Measurements from ENCODE around the gene TBC1D9. TPM values are rescaled to one million over a fixed set of nuclear protein-coding genes. Genes with fewer than 3 reads are reported as not detected.

Gene TBC1D9
- total and polyA plus RNA-seq, 10 of the 15 experiments (the other 5 are each of a cell fraction or from before 2014, with no cell fraction given): 0.87 to 14.9 (median 7.1) TPM

DNA sequence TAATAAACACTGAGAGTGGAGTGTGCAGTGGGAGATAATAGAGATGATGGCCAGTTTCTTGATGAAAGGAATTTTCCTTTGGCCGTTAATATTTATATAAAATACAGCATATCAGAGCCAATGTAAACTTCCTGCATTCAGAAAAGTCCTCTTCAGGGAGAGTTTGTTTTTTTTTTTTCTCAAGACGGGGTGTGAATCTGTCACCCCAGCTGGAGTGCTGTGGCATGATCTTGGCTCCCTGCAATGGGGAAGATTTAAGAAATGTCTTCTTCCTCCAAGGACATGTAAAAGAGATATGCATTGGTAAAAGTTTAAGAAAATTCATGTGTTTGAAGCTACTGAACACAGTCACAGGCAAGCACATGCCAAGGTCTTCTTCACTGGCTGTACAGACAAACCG, 25.4 kb upstream of the TBC1D9 start:
- Histone ChIP-seq H3K27me3 (replicated peaks in 1 of 2; ENCODE audit: control insufficient read depth in 2 of 2, insufficient read depth in 2 of 2, low read length in 1 of 2) (no peaks in the 10 kb centered on the region), H3K4me2 (ENCODE audit: control insufficient read depth, insufficient read depth) (no peak overlapping the region), H4K20me1 (ENCODE audit: control insufficient read depth, insufficient read depth) (no peaks in the 10 kb centered on the region), H3K9me3 (replicated peaks; ENCODE audit: control insufficient read depth, insufficient read depth, low read length) (no peaks in the 10 kb centered on the region), H2AFZ (ENCODE audit: control insufficient read depth, low read depth, low read length) (no peak overlapping the region), H3K79me2 (ENCODE audit: control insufficient read depth, insufficient read depth, low read length) (no peaks in the 10 kb centered on the region), H3K27ac (ENCODE audit: control insufficient read depth, insufficient read depth) (no peak overlapping the region), H3K36me3 (ENCODE audit: control insufficient read depth in 2 of 2, insufficient read depth in 2 of 2, low read length in 1 of 2) (no peaks in the 10 kb centered on the region), H3K4me1 (ENCODE audit: control insufficient read depth, insufficient read depth, low read length) (no peaks in the 10 kb centered on the region), H3K9ac (ENCODE audit: control insufficient read depth, insufficient read depth, low read length) (no peak overlapping the region), H3K4me3 (no peak overlapping the region)
- ATAC-seq (no peak), FAIRE-seq (no peak), DNase-seq (ENCODE audit: low read depth, low spot score) (no peak)
- ChIA-PET SMC1A (ENCODE audit: uncharacterized antibody, unreplicated experiment) (no interaction called here), CTCF (no interaction called here), RAD21 (ENCODE audit: unreplicated experiment) (no interaction called here), POLR2A (no interaction called here)
- no TSS peak for BruUV-seq (replicated peaks)
- intact Hi-C loops (cut with micrococcal nuclease; ENCODE audit: unreplicated experiment) (no loop called here), in situ Hi-C loops (cut with MboI) (no loop called here)
- 73% methylated on average over 3 of the region's 3 CpGs for WGBS (ENCODE audit: insufficient coverage, insufficient replicate concordance, low lambda C conversion rate, missing lambda C conversion rate)
- TF ChIP-seq ZNF622 (IDR thresholded peaks at IDR 0.05): no peak
- no peak for TF ChIP-seq ZNF592 (IDR thresholded peaks at IDR 0.05)
- TF ChIP-seq, protein P1, sequence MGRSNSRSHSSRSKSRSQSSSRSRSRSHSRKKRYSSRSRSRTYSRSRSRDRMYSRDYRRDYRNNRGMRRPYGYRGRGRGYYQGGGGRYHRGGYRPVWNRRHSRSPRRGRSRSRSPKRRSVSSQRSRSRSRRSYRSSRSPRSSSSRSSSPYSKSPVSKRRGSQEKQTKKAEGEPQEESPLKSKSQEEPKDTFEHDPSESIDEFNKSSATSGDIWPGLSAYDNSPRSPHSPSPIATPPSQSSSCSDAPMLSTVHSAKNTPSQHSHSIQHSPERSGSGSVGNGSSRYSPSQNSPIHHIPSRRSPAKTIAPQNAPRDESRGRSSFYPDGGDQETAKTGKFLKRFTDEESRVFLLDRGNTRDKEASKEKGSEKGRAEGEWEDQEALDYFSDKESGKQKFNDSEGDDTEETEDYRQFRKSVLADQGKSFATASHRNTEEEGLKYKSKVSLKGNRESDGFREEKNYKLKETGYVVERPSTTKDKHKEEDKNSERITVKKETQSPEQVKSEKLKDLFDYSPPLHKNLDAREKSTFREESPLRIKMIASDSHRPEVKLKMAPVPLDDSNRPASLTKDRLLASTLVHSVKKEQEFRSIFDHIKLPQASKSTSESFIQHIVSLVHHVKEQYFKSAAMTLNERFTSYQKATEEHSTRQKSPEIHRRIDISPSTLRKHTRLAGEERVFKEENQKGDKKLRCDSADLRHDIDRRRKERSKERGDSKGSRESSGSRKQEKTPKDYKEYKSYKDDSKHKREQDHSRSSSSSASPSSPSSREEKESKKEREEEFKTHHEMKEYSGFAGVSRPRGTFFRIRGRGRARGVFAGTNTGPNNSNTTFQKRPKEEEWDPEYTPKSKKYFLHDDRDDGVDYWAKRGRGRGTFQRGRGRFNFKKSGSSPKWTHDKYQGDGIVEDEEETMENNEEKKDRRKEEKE (IDR thresholded peaks at IDR 0.05): no peak
- no peak for TF ChIP-seq SIX5 (IDR thresholded peaks at IDR 0.05; ENCODE audit: low read depth, low read length, severe bottlenecking)
- no peak for TF ChIP-seq CEBPB (IDR thresholded peaks at IDR 0.05; ENCODE audit: borderline replicate concordance in 1 of 2, low read depth in 2 of 2, low read length in 2 of 2)
- TF ChIP-seq CTCF (IDR thresholded peaks at IDR 0.05 in 2 of 3, conservative IDR thresholded peaks at IDR 0.05 in 1 of 3; ENCODE audit: control insufficient read depth in 2 of 3, extremely low read depth in 1 of 3, insufficient read depth in 1 of 3, low read depth in 3 of 3, low read length in 3 of 3): no peak
- TF ChIP-seq, protein P2, sequence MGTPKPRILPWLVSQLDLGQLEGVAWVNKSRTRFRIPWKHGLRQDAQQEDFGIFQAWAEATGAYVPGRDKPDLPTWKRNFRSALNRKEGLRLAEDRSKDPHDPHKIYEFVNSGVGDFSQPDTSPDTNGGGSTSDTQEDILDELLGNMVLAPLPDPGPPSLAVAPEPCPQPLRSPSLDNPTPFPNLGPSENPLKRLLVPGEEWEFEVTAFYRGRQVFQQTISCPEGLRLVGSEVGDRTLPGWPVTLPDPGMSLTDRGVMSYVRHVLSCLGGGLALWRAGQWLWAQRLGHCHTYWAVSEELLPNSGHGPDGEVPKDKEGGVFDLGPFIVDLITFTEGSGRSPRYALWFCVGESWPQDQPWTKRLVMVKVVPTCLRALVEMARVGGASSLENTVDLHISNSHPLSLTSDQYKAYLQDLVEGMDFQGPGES (IDR thresholded peaks at IDR 0.05): no peak
- TF ChIP-seq JUNB (IDR thresholded peaks at IDR 0.05): no peak
- no peak for TF ChIP-seq SMAD5 (IDR thresholded peaks at IDR 0.05; ENCODE audit: low read depth)
- TF ChIP-seq, protein P3, sequence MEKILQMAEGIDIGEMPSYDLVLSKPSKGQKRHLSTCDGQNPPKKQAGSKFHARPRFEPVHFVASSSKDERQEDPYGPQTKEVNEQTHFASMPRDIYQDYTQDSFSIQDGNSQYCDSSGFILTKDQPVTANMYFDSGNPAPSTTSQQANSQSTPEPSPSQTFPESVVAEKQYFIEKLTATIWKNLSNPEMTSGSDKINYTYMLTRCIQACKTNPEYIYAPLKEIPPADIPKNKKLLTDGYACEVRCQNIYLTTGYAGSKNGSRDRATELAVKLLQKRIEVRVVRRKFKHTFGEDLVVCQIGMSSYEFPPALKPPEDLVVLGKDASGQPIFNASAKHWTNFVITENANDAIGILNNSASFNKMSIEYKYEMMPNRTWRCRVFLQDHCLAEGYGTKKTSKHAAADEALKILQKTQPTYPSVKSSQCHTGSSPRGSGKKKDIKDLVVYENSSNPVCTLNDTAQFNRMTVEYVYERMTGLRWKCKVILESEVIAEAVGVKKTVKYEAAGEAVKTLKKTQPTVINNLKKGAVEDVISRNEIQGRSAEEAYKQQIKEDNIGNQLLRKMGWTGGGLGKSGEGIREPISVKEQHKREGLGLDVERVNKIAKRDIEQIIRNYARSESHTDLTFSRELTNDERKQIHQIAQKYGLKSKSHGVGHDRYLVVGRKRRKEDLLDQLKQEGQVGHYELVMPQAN (conservative IDR thresholded peaks at IDR 0.05): no peak
- no peak for TF ChIP-seq RAD51 (IDR thresholded peaks at IDR 0.05)
